Natural killer cell (primary cell): Measurements from ENCODE around the gene NOSIP. TPM values are rescaled to one million over a fixed set of nuclear protein-coding genes. Genes with fewer than 3 reads are reported as not detected.

Experiments used
- ATAC-seq, 3 donors: fragments of 150-1000 bp in 2 of 3; fragments of 200-7000 bp in 1 of 3; cut with Tn5 transposase; 1 replicate in 1 of 3; 2 replicates in 2 of 3; pipeline ENCODE4 v1.10.0; 2021; ENCODE audit warnings: mild to moderate bottlenecking in 2 of 3, moderate library complexity in 2 of 3
- DNase-seq, 2 donors: peaks; one replicate each; pipeline versions ENCODE4 v3.0.0 to v3.0.0-alpha.2; 2013 to 2021; ENCODE audit warnings: mixed read lengths in 1 of 2
- H3K27ac ChIP-seq: one replicate; pipeline ENCODE4 v1.5.1; 2013; ENCODE audit warnings: mild to moderate bottlenecking, low read length
- H3K27me3 ChIP-seq: one replicate; pipeline ENCODE4 v1.6.1; 2013; ENCODE audit warnings: low read length; ENCODE audit not compliant: control insufficient read depth, insufficient read depth
- H3K36me3 ChIP-seq: one replicate; pipeline ENCODE4 v1.6.1; 2013; ENCODE audit warnings: low read length; ENCODE audit not compliant: control insufficient read depth, insufficient read depth
- H3K4me1 ChIP-seq: one replicate; pipeline ENCODE4 v1.6.1; 2013; ENCODE audit warnings: low read length; ENCODE audit not compliant: control insufficient read depth, insufficient read depth
- H3K4me3 ChIP-seq: one replicate; pipeline ENCODE4 v1.5.1; 2013; ENCODE audit warnings: low read length
- H3K9me3 ChIP-seq: one replicate; pipeline ENCODE4 v1.6.1; 2013; ENCODE audit warnings: low read length; ENCODE audit not compliant: control insufficient read depth, insufficient read depth
- H3K27ac Mint-ChIP-seq, 2 donors: one replicate each; pipeline ENCODE4 v1.8.0; 2022; ENCODE audit warnings: mild to moderate bottlenecking in 2 of 2, mixed read lengths in 2 of 2, moderate library complexity in 1 of 2
- H3K27me3 Mint-ChIP-seq, 2 donors: one replicate each; pipeline ENCODE4 v1.8.0; 2022; ENCODE audit warnings: low read depth in 2 of 2, mixed read lengths in 2 of 2
- H3K36me3 Mint-ChIP-seq: one replicate; pipeline ENCODE4 v1.8.0; 2022; ENCODE audit warnings: mixed read lengths
- H3K4me1 Mint-ChIP-seq, 2 donors: one replicate each; pipeline ENCODE4 v1.8.0; 2022; ENCODE audit warnings: mixed read lengths in 2 of 2
- H3K4me3 Mint-ChIP-seq: one replicate; pipeline ENCODE4 v1.8.0; 2022; ENCODE audit warnings: mild to moderate bottlenecking, moderate library complexity, mixed read lengths
- H3K9me3 Mint-ChIP-seq, 2 donors: one replicate each; pipeline ENCODE4 v1.8.0; 2022; ENCODE audit warnings: mixed read lengths in 2 of 2
- WGBS: methylation state at CpG from one replicate; pipeline ENCODE4 v1.1.7; 2013; ENCODE audit warnings: missing lambda C conversion rate; ENCODE audit not compliant: insufficient coverage; 5-methylcytosine and 5-hydroxymethylcytosine counted together
- intact Hi-C: fragments of 100-400 bp; cut with micrococcal nuclease; formaldehyde crosslinking; loops from one replicate; pipeline ENCODE4 v1.14.2; 2022
- total RNA-seq, 4 donors: library from RNA; stranded (reverse); fragments of 120-200 nt in 1 of 4; gene quantifications; one replicate each; pipeline versions ENCODE4 v1.2.3 to v1.2.4, GENCODE V29; 2013 to 2022
- TF ChIP-seq, protein P1 (sequence below): fragments of 200-600 bp; IDR thresholded peaks from one replicate; pipeline ENCODE4 v1.8.0; 2022; ENCODE audit warnings: antibody characterized with exemption

The NOSIP gene
- total RNA-seq, 3 donors from 2014 or later (not counting 1 experiment from before 2014, with no cell fraction given), result 46.7 to 63.6 (median 59.8) TPM

DNA sequence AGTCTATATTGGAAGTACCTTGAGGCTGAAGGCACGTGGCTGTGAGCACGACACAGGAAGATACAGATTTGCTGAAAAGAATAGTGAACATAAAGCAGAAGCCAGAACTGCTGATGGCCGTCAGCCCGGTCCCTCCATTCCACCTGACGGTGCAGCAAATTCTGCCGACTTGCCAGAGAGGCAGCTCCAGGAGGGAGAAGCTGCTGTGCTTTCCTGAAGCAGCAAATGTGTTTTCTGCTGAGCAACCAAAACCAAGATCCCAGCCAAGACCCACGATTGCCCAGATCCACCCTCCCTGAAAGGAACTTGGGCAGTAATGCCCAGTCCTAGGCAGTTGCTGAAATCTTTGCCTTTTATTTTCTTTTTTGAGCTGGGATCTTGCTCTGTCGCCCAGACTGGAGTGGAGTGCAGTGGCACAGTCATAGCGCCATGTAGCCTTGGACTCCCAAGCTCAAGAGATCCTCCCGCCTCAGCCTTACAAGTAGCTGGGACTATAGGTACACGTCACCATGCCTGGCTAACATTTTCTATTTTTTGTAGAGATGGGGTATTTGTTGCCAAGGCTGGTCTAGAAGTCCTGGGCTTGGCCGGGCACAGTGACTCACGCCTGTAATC, 59.5 kb downstream of the NOSIP start:
- no peaks in the 10 kb centered on the region for H3K27me3 ChIP-seq
- H3K9me3 Mint-ChIP-seq, result no peaks in the 10 kb centered on the region
- no peaks in the 10 kb centered on the region for H3K4me1 ChIP-seq
- TF ChIP-seq, protein P1, sequence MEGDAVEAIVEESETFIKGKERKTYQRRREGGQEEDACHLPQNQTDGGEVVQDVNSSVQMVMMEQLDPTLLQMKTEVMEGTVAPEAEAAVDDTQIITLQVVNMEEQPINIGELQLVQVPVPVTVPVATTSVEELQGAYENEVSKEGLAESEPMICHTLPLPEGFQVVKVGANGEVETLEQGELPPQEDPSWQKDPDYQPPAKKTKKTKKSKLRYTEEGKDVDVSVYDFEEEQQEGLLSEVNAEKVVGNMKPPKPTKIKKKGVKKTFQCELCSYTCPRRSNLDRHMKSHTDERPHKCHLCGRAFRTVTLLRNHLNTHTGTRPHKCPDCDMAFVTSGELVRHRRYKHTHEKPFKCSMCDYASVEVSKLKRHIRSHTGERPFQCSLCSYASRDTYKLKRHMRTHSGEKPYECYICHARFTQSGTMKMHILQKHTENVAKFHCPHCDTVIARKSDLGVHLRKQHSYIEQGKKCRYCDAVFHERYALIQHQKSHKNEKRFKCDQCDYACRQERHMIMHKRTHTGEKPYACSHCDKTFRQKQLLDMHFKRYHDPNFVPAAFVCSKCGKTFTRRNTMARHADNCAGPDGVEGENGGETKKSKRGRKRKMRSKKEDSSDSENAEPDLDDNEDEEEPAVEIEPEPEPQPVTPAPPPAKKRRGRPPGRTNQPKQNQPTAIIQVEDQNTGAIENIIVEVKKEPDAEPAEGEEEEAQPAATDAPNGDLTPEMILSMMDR, result no peak
- peaks cover 0 to 3% of the 10 kb centered on the region in 2 donors for H3K4me1 Mint-ChIP-seq
- no peak overlapping the region for H3K27ac ChIP-seq
- no peaks in the 10 kb centered on the region for H3K36me3 ChIP-seq
- H3K9me3 ChIP-seq, result no peaks in the 10 kb centered on the region
- peaks cover 0 to 4% of the 10 kb centered on the region in 2 donors for H3K27me3 Mint-ChIP-seq
- 92% methylated on average over 13 of the region's 13 CpGs for WGBS
- intact Hi-C loops, result no loop called here
- no peaks in the 10 kb centered on the region for H3K36me3 Mint-ChIP-seq
- no peak overlapping the region for H3K27ac Mint-ChIP-seq
- ATAC-seq, result no peak
- DNase-seq, result no peak
- no peak overlapping the region for H3K4me3 Mint-ChIP-seq
- H3K4me3 ChIP-seq, result no peak overlapping the region

DNA sequence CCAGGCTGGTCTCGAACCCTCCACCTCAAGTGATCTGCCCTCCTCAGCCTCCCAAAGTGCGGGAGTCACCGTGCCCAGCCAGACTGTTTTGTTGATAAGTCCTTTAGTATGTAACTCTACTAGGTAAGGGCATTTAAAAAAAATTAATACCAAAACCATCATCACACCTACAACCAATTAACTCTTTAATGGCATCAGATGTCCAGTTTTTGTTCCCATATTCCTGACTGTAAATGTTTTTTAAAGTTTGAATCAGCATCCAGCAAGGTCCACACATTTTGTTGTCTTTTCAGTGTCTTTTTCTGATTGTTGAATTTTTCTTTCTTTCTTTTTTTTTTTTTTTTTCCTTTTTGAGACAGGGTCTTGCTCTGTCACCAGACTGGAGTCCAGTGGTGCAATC, 62.3 kb downstream of the NOSIP start:
- WGBS, result 92% methylated on average over 1 of the region's 3 CpGs
- H3K4me3 ChIP-seq, result no peak overlapping the region
- no peaks in the 10 kb centered on the region for H3K36me3 ChIP-seq
- H3K9me3 ChIP-seq, result no peaks in the 10 kb centered on the region
- no peak overlapping the region for H3K27ac ChIP-seq
- intact Hi-C loops, result no loop called here
- peaks cover 7 to 14% of the 10 kb centered on the region in 2 donors for H3K4me1 Mint-ChIP-seq
- H3K9me3 Mint-ChIP-seq, result no peaks in the 10 kb centered on the region
- ATAC-seq, result no peak
- H3K27me3 ChIP-seq, result no peaks in the 10 kb centered on the region
- peaks cover 13% of the 10 kb centered on the region for H3K4me1 ChIP-seq
- no peak overlapping the region for H3K27ac Mint-ChIP-seq
- no peak overlapping the region for H3K4me3 Mint-ChIP-seq
- TF ChIP-seq, protein P1, result no peak
- DNase-seq, result no peak
- peaks cover 0 to 6% of the 10 kb centered on the region in 2 donors for H3K27me3 Mint-ChIP-seq
- no peaks in the 10 kb centered on the region for H3K36me3 Mint-ChIP-seq

DNA sequence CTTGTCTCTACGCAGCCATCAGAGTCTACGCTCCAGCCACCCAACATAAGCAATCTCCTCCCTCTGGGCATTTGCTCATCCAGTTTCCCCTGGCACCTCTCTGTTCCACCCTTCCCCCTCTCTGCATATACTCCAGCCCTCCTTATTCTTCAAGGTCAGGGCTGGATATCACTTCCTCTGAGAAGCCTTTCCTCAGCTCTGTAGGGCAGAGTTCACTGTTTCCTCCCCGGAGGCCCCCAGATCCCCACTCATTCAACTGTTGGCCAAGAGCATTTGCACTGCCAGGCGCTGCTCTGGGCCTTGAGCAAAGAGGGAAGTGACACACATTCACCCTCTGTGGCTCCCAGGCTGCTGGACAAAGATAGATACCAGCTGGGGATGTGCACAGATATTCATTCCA, 64.6 kb downstream of the NOSIP start:
- Histone ChIP-seq H3K36me3 (no peaks in the 10 kb centered on the region), H3K4me1 (peaks cover 34% of the 10 kb centered on the region), H3K4me3 (no peak overlapping the region), H3K27ac (no peak overlapping the region), H3K9me3 (no peaks in the 10 kb centered on the region), H3K27me3 (no peaks in the 10 kb centered on the region)
- intact Hi-C loops, result no loop called here
- Mint-ChIP-seq H3K27me3 (peaks cover 0 to 6% of the 10 kb centered on the region in 2 donors), H3K36me3 (no peaks in the 10 kb centered on the region), H3K9me3 (no peaks in the 10 kb centered on the region), H3K4me1 (peaks cover 24 to 31% of the 10 kb centered on the region in 2 donors), H3K27ac (no peak overlapping the region), H3K4me3 (peak overlapping the region; percentile 65)
- 54% methylated on average over 4 of the region's 4 CpGs for WGBS
- TF ChIP-seq, protein P1, result no peak
- DNase-seq (no peak), ATAC-seq (peak in 1 of 3 donors; percentile 44)

DNA sequence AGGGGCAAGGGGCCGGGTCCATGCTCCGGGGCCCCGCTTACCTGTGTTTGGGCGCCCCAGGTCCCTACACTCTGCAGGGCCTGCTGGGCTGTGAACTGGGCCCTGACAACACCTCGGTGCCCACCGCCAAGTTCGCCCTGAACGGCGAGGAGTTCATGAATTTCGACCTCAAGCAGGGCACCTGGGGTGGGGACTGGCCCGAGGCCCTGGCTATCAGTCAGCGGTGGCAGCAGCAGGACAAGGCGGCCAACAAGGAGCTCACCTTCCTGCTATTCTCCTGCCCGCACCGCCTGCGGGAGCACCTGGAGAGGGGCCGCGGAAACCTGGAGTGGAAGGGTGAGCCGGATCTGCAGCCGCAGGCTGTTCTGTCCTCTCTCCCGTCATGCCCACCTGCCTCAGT, 66.2 kb downstream of the NOSIP start:
- H3K27me3 ChIP-seq, result no peaks in the 10 kb centered on the region
- H3K4me1 ChIP-seq, result peaks cover 34% of the 10 kb centered on the region
- Mint-ChIP-seq H3K36me3 (no peaks in the 10 kb centered on the region), H3K9me3 (no peaks in the 10 kb centered on the region), H3K27ac (no peak overlapping the region), H3K4me3 (peak overlapping the region; percentile 87), H3K27me3 (peaks cover 0 to 6% of the 10 kb centered on the region in 2 donors), H3K4me1 (peaks cover 24 to 31% of the 10 kb centered on the region in 2 donors)
- H3K27ac ChIP-seq, result no peak overlapping the region
- ATAC-seq (no peak), DNase-seq (no peak)
- WGBS, result 96% methylated on average over 21 of the region's 21 CpGs
- no peak overlapping the region for H3K4me3 ChIP-seq
- intact Hi-C loops, result no loop called here
- TF ChIP-seq, protein P1, result no peak
- no peaks in the 10 kb centered on the region for H3K9me3 ChIP-seq
- no peaks in the 10 kb centered on the region for H3K36me3 ChIP-seq
